A673 (cell line): Measurements from ENCODE around the gene VRK2.

Experiments used
- EZH2 ChIP-seq: fragments of 200-600 bp; sonication (generic); IDR thresholded peaks from 2 replicates; pipeline ENCODE4 v1.6.1; 2017; ENCODE audit warnings: borderline replicate concordance, low read depth, mild to moderate bottlenecking, mixed read lengths, antibody characterized with exemption, low read length; ENCODE audit not compliant: poor library complexity, severe bottlenecking
- TF ChIP-seq, protein P1 (sequence below): fragments of 300-800, 200-600 bp; sonication (generic); conservative IDR thresholded peaks from 2 replicates; pipeline ENCODE4 v1.5.1; 2017; ENCODE audit warnings: low read depth, mild to moderate bottlenecking, antibody characterized with exemption, low read length, moderate library complexity, mixed read lengths

DNA sequence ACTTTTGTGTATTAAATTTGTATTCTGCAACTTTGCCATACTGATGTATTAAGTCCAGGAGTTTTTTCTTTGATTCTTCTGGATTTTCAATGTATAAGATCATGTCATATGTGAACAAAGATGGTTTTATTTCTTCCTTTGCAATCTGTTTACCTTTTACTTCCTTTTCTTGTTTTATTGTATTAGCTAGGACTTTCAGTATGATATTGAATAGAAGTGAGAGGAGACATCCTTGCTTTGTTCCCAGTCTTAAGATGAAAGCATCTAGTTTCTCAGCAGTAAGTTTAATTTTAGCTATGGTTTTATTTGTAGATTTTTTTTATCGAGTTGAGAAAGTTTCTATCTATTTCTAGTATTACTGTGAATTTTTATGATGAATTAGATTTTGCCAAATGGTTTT, 25.5 kb downstream of the VRK2 start:
- TF ChIP-seq, protein P1, sequence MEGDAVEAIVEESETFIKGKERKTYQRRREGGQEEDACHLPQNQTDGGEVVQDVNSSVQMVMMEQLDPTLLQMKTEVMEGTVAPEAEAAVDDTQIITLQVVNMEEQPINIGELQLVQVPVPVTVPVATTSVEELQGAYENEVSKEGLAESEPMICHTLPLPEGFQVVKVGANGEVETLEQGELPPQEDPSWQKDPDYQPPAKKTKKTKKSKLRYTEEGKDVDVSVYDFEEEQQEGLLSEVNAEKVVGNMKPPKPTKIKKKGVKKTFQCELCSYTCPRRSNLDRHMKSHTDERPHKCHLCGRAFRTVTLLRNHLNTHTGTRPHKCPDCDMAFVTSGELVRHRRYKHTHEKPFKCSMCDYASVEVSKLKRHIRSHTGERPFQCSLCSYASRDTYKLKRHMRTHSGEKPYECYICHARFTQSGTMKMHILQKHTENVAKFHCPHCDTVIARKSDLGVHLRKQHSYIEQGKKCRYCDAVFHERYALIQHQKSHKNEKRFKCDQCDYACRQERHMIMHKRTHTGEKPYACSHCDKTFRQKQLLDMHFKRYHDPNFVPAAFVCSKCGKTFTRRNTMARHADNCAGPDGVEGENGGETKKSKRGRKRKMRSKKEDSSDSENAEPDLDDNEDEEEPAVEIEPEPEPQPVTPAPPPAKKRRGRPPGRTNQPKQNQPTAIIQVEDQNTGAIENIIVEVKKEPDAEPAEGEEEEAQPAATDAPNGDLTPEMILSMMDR, result no peak
- TF ChIP-seq EZH2, result no peak
